Suprapubic skin (tissue), 4 donors: ENCODE results near the gene DIP2C.

Experiments used
- CTCF ChIP-seq, 2 donors: fragments of 200-600 bp in 1 of 2; fragments of 450-650 bp in 1 of 2; sonication (generic) in 1 of 2; IDR thresholded peaks; one replicate each; pipeline ENCODE4 v1.5.1; 2016 to 2019; ENCODE audit warnings: antibody characterized with exemption in 2 of 2, mild to moderate bottlenecking in 1 of 2, moderate library complexity in 1 of 2
- EP300 ChIP-seq: sonication (generic); formaldehyde crosslinking; IDR thresholded peaks from one replicate; pipeline ENCODE4 v1.6.1; 2017; ENCODE audit warnings: antibody characterized with exemption
- POLR2A ChIP-seq, 2 donors: fragments of 450-650 bp; IDR thresholded peaks; one replicate each; pipeline ENCODE4 v1.6.1; 2017; ENCODE audit warnings: antibody characterized with exemption in 2 of 2, mild to moderate bottlenecking in 2 of 2, moderate library complexity in 2 of 2
- POLR2AphosphoS5 ChIP-seq, 3 donors: sonication (generic); formaldehyde crosslinking; IDR thresholded peaks; one replicate each; pipeline ENCODE4 v1.6.1; 2017; ENCODE audit warnings: antibody characterized with exemption in 3 of 3

GRCh38 chr10:493391-494148, 195.9 kb downstream of the DIP2C start:
- TF ChIP-seq CTCF (IDR thresholded peaks at IDR 0.05) = no peak
- no peak for TF ChIP-seq POLR2A (IDR thresholded peaks at IDR 0.05)
- TF ChIP-seq POLR2AphosphoS5 (IDR thresholded peaks at IDR 0.05) = no peak
- no peak for TF ChIP-seq EP300
